CD8-positive, alpha-beta memory T cell (primary cell): ENCODE measurements around the gene KCNJ18. TPM values are rescaled to one million over a fixed set of nuclear protein-coding genes. Genes with fewer than 3 reads are reported as not detected.
"Not testable (repeated sequence)": the region's sequence is repeated elsewhere in the genome, so short reads cannot be mapped to it uniquely, and the experiment has no call there.

Experiments
- CTCF ChIA-PET: fragments of 350-600 bp; sonication (Branson Sonifier 250); formaldehyde crosslinking; loops from one replicate; lab custom pipeline; 2021; ENCODE audit warnings: antibody characterized with exemption; lab: Charles Lee
- POLR2A ChIA-PET: fragments of 350-600 bp; sonication (Branson Sonifier 250); formaldehyde crosslinking; loops from one replicate; lab custom pipeline; 2021; ENCODE audit warnings: antibody characterized with exemption; lab: Charles Lee
- DNase-seq, 5 donors: peaks; one replicate each; pipeline versions ENCODE4 v3.0.0 to v3.0.0-alpha.2; 2020 to 2022; ENCODE audit warnings: mixed read lengths in 1 of 5
- H3K27ac ChIP-seq: one replicate; pipeline ENCODE4 v1.7.0; 2013; ENCODE audit warnings: low read depth, mild to moderate bottlenecking, low read length, moderate library complexity
- H3K27me3 ChIP-seq: 2 replicates; pipeline ENCODE4 v1.7.0; 2013; ENCODE audit warnings: low read length, mild to moderate bottlenecking; ENCODE audit not compliant: insufficient read depth, poor library complexity, severe bottlenecking
- H3K36me3 ChIP-seq: 2 replicates; pipeline ENCODE4 v1.7.0; 2013; ENCODE audit warnings: mild to moderate bottlenecking, low read length, moderate library complexity; ENCODE audit not compliant: insufficient read depth
- H3K4me1 ChIP-seq: 2 replicates; pipeline ENCODE4 v1.7.0; 2013; ENCODE audit warnings: mild to moderate bottlenecking, low read length, moderate library complexity; ENCODE audit not compliant: insufficient read depth
- H3K4me3 ChIP-seq: 2 replicates; pipeline ENCODE4 v1.7.0; 2013; ENCODE audit warnings: mild to moderate bottlenecking, low read length
- H3K9me3 ChIP-seq: 2 replicates; pipeline ENCODE4 v1.7.0; 2013; ENCODE audit warnings: mild to moderate bottlenecking, low read length
- H3K27ac Mint-ChIP-seq, 8 donors: one replicate each; pipeline ENCODE4 v1.8.0; 2020 to 2021; ENCODE audit warnings: mixed read lengths in 8 of 8, mild to moderate bottlenecking in 6 of 8, inconsistent platforms in 3 of 8, moderate library complexity in 3 of 8
- H3K27me3 Mint-ChIP-seq, 2 donors: one replicate each; pipeline ENCODE4 v1.8.0; 2020 to 2021; ENCODE audit warnings: mixed read lengths in 2 of 2, mild to moderate bottlenecking in 1 of 2, moderate library complexity in 1 of 2
- H3K36me3 Mint-ChIP-seq, 3 donors: one replicate each; pipeline ENCODE4 v1.8.0; 2020 to 2021; ENCODE audit warnings: mixed read lengths in 3 of 3, inconsistent platforms in 1 of 3, mild to moderate bottlenecking in 1 of 3
- H3K4me1 Mint-ChIP-seq, 3 donors: one replicate each; pipeline ENCODE4 v1.8.0; 2020 to 2021; ENCODE audit warnings: mixed read lengths in 3 of 3, inconsistent platforms in 1 of 3, mild to moderate bottlenecking in 1 of 3
- H3K4me3 Mint-ChIP-seq, 7 donors: one replicate each; pipeline ENCODE4 v1.8.0; 2020 to 2021; ENCODE audit warnings: mixed read lengths in 7 of 7, mild to moderate bottlenecking in 6 of 7, moderate library complexity in 4 of 7, inconsistent platforms in 2 of 7
- H3K9me3 Mint-ChIP-seq, 5 donors: one replicate each; pipeline ENCODE4 v1.8.0; 2020 to 2022; ENCODE audit warnings: mixed read lengths in 5 of 5, mild to moderate bottlenecking in 3 of 5, moderate library complexity in 2 of 5, inconsistent platforms in 1 of 5
- polyA plus RNA-seq: library from polyadenylated mRNA; unstranded; fragments of 300-500 nt; fragmentation: Illumina TruSeq; gene quantifications from one replicate; pipeline ENCODE4 v1.2.3, GENCODE V29; 2021
- total RNA-seq, 2 experiments: library from RNA; stranded (reverse); gene quantifications; one replicate each; pipeline ENCODE4 v1.2.3, GENCODE V29; 2021

KCNJ18 gene
- total and polyA plus RNA-seq, 3 experiments from 2014 or later, result not detected

GRCh38 chr17:21744621-21745020 is 52.3 kb downstream of the KCNJ18 start:
- H3K27ac ChIP-seq, H3K4me1 Mint-ChIP-seq, POLR2A ChIA-PET, H3K36me3 ChIP-seq, H3K4me1 ChIP-seq, H3K27me3 Mint-ChIP-seq, H3K4me3 ChIP-seq, H3K27me3 ChIP-seq, H3K36me3 Mint-ChIP-seq, H3K9me3 Mint-ChIP-seq, H3K4me3 Mint-ChIP-seq, H3K27ac Mint-ChIP-seq, DNase-seq, H3K9me3 ChIP-seq, CTCF ChIA-PET: not testable (repeated sequence)

DNA sequence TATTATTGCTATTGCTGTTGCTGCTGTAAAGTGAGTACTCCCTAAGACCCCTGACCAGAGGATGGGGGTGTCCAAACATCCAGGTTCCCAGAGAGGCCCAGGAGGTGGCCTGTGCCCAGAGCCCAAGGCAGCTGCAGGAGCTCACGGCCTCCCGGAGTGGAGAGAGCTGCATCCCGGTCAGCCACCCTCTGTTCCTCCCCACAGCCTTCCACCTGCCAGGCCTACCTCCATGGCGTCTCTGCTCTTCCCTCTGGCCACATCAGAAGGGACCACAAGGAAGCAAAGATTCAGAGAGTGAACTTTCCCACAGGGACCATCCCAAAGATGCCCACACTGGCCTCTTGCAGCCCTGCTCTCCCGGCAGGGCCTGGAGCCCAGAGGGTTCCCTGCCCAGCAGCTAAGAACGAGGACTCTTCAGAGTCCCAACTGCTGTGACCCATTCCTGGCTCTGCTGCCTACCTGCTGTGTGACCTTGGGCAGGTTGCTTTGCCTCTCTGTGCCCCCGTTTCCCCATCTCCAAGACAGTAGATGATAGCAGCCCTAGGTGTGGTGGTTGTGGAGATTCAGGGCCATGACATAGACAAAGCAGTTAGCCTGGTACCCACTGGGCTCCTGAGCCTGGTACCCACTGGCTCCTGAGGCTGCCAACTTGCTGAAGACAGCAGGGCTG is 53.2 kb downstream of the KCNJ18 start:
- H3K4me1 Mint-ChIP-seq, H3K36me3 ChIP-seq, H3K4me1 ChIP-seq, H3K27me3 ChIP-seq, H3K4me3 ChIP-seq, H3K27ac Mint-ChIP-seq, DNase-seq, H3K27ac ChIP-seq, H3K27me3 Mint-ChIP-seq, H3K4me3 Mint-ChIP-seq, CTCF ChIA-PET, H3K9me3 ChIP-seq, H3K9me3 Mint-ChIP-seq, POLR2A ChIA-PET, H3K36me3 Mint-ChIP-seq: not testable (repeated sequence)

GRCh38 chr17:21746415-21746814 is 54.1 kb downstream of the KCNJ18 start:
- H3K27me3 Mint-ChIP-seq, H3K36me3 Mint-ChIP-seq, H3K27ac Mint-ChIP-seq, H3K27me3 ChIP-seq, H3K9me3 ChIP-seq, H3K4me3 ChIP-seq, H3K4me1 Mint-ChIP-seq, POLR2A ChIA-PET, CTCF ChIA-PET, H3K4me3 Mint-ChIP-seq, H3K36me3 ChIP-seq, H3K4me1 ChIP-seq, H3K27ac ChIP-seq, DNase-seq: not testable (repeated sequence)
- peaks cover 0 to 11% (median 6%) of the 10 kb centered on the region in 5 donors for H3K9me3 Mint-ChIP-seq

- CTCF ChIA-PET, POLR2A ChIA-PET, H3K27ac Mint-ChIP-seq, H3K36me3 ChIP-seq, H3K4me1 ChIP-seq, H3K27me3 ChIP-seq, H3K9me3 ChIP-seq, DNase-seq, H3K4me3 ChIP-seq, H3K27me3 Mint-ChIP-seq, H3K36me3 Mint-ChIP-seq, H3K4me3 Mint-ChIP-seq, H3K27ac ChIP-seq, H3K4me1 Mint-ChIP-seq: not testable (repeated sequence)
- peaks cover 0 to 14% (median 6%) of the 10 kb centered on the region in 5 donors for H3K9me3 Mint-ChIP-seq
These were observed 55.0 kb downstream of the KCNJ18 start for GRCh38 chr17:21747195-21747915.

DNA sequence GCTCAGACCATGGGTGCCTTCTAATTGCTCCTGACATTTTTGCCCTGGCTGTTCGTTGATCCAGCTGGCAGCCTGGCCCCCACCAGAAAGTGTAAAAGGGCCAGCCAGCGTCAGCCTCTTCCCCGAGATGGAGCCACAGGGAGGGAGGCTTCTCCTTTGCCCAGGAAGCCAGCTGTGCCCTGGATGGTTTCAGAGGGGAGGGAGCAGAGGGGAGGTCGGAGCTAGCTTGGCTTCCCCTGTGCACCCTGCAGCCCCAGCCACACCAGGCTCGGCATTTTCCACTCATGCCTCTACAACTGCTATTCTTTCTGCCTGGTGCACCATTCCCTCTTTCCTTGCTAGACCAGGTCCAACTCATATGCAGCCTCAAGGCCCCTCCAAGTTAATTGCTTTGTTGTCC is 56.4 kb downstream of the KCNJ18 start:
- H3K36me3 Mint-ChIP-seq, H3K4me3 Mint-ChIP-seq, H3K27ac Mint-ChIP-seq, H3K9me3 ChIP-seq, DNase-seq, H3K36me3 ChIP-seq, H3K27ac ChIP-seq, H3K4me3 ChIP-seq, H3K4me1 Mint-ChIP-seq, H3K4me1 ChIP-seq, H3K27me3 Mint-ChIP-seq, CTCF ChIA-PET, H3K27me3 ChIP-seq, POLR2A ChIA-PET: not testable (repeated sequence)
- peaks cover 0 to 14% (median 6%) of the 10 kb centered on the region in 5 donors for H3K9me3 Mint-ChIP-seq

DNA sequence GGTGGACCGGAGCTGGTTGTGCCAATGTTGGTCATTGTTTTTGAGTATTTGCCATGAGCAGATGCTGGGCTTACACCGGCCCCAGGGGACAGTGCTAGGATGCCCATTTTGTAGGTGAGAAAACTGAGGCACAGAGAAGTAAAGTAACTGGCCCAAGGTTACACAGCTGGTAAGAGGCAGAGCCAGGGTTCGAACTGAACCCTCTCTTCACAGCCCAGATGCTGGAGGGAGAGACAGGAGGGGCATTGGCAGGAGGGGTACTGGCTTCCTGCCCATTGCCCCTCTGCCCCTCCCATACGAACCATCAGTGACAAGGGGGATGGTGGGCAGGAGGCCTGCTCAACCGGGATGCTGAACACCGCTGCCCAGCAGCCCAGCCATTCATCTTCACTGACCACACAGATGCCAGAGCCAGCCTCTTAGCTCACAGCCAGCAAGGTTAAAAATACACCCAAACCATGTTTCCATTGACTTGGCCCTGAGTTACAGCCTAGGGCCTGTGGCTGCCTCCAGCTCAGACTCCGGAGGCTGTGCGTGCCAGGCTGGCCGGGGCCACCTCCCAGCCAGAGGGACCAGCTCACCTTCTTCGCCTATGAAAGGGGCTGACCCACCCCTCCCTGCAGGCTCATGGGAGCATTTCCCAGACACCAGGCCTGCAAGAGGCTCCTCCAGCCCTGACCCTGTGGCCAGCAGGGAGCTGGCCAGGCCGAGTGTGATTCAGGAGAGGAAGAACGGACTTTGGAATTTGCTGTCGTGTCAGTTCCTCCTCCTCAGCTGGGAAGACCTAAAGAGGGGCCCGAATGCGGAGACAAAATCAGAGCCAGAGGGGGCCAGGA is 57.6 kb downstream of the KCNJ18 start:
- H3K27ac ChIP-seq, H3K4me3 Mint-ChIP-seq, H3K36me3 Mint-ChIP-seq, H3K4me1 ChIP-seq, H3K27ac Mint-ChIP-seq, H3K4me1 Mint-ChIP-seq, CTCF ChIA-PET, H3K27me3 ChIP-seq, H3K27me3 Mint-ChIP-seq, DNase-seq, POLR2A ChIA-PET, H3K4me3 ChIP-seq, H3K9me3 ChIP-seq, H3K36me3 ChIP-seq: not testable (repeated sequence)
- peaks cover 0 to 14% (median 6%) of the 10 kb centered on the region in 5 donors for H3K9me3 Mint-ChIP-seq

- POLR2A ChIA-PET, H3K27ac ChIP-seq, H3K27ac Mint-ChIP-seq, H3K27me3 ChIP-seq, H3K36me3 ChIP-seq, CTCF ChIA-PET, H3K27me3 Mint-ChIP-seq, H3K4me1 Mint-ChIP-seq, DNase-seq, H3K4me1 ChIP-seq, H3K9me3 ChIP-seq, H3K36me3 Mint-ChIP-seq, H3K4me3 Mint-ChIP-seq, H3K4me3 ChIP-seq: not testable (repeated sequence)
- peaks cover 3 to 15% (median 6%) of the 10 kb centered on the region in 5 donors for H3K9me3 Mint-ChIP-seq
These were observed 58.8 kb downstream of the KCNJ18 start for GRCh38 chr17:21751111-21751510.
